ENCODE measurements around the gene APOO.

Gene APOO

GRCh38 chrX:23790155-23790497 is 117.6 kb downstream of the APOO start:
- no peak for TF ChIP-seq CTCF (IDR thresholded peaks at IDR 0.05; ENCODE audit: low read length, missing control alignments)
- no peak overlapping the region for H3K4me3 ChIP-seq (replicated peaks; ENCODE audit: low read depth, low read length)

GRCh38 chrX:23789386-23790154 is 118.2 kb downstream of the APOO start:
- no peak for DNase-seq (ENCODE audit: low read depth)
- no peak overlapping the region for H3K4me3 ChIP-seq (replicated peaks; ENCODE audit: low read depth, low read length)
- TF ChIP-seq CTCF (IDR thresholded peaks at IDR 0.05; ENCODE audit: low read length, missing control alignments) = no peak

More at GRCh38 chrX:23790155-23790497, 117.6 kb downstream of the APOO start:
- DNase-seq (ENCODE audit: low read depth) = no peak

GRCh38 chrX:23788946-23789345 is 118.8 kb downstream of the APOO start:
- H3K4me3 ChIP-seq (replicated peaks; ENCODE audit: low read depth, low read length) = no peak overlapping the region
- TF ChIP-seq CTCF (IDR thresholded peaks at IDR 0.05; ENCODE audit: low read length, missing control alignments) = no peak
- no peak for DNase-seq (ENCODE audit: low read depth)

- TF ChIP-seq CTCF (IDR thresholded peaks at IDR 0.05; ENCODE audit: low read length, missing control alignments) = no peak
- DNase-seq (ENCODE audit: low read depth) = no peak
- H3K4me3 ChIP-seq (replicated peaks; ENCODE audit: low read depth, low read length) = no peak overlapping the region
Measured at GRCh38 chrX:23788521-23788920, 119.2 kb downstream of the APOO start.

GRCh38 chrX:23787745-23788118 is 120.0 kb downstream of the APOO start:
- DNase-seq (ENCODE audit: low read depth) = no peak
- TF ChIP-seq CTCF (IDR thresholded peaks at IDR 0.05; ENCODE audit: low read length, missing control alignments) = no peak
- no peak overlapping the region for H3K4me3 ChIP-seq (replicated peaks; ENCODE audit: low read depth, low read length)

GRCh38 chrX:23786268-23786815 is 121.4 kb downstream of the APOO start:
- TF ChIP-seq CTCF (IDR thresholded peaks at IDR 0.05; ENCODE audit: low read length, missing control alignments) = no peak
- peak; percentile 60 for DNase-seq (ENCODE audit: low read depth)
- no peak overlapping the region for H3K4me3 ChIP-seq (replicated peaks; ENCODE audit: low read depth, low read length)

GRCh38 chrX:23785580-23785979 is 122.2 kb downstream of the APOO start:
- TF ChIP-seq CTCF (IDR thresholded peaks at IDR 0.05; ENCODE audit: low read length, missing control alignments) = no peak
- H3K4me3 ChIP-seq (replicated peaks; ENCODE audit: low read depth, low read length) = peak overlapping the region; percentile 79
- DNase-seq (ENCODE audit: low read depth) = peak; percentile 45
